Measurements from ENCODE around the gene PHC2. TPM values are rescaled to one million over a fixed set of nuclear protein-coding genes. Genes with fewer than 3 reads are reported as not detected.

The PHC2 gene
- total and polyA plus RNA-seq, 2 of the 13 experiments (the other 11 are each of a cell fraction or from before 2014, with no cell fraction given): 52.5 to 84.9 TPM

GRCh38 chr1:33472269-33472980 lies 41.5 kb upstream of the PHC2 start, which contains the start of gene ZSCAN20 (continued):
- TF ChIP-seq, protein P1, sequence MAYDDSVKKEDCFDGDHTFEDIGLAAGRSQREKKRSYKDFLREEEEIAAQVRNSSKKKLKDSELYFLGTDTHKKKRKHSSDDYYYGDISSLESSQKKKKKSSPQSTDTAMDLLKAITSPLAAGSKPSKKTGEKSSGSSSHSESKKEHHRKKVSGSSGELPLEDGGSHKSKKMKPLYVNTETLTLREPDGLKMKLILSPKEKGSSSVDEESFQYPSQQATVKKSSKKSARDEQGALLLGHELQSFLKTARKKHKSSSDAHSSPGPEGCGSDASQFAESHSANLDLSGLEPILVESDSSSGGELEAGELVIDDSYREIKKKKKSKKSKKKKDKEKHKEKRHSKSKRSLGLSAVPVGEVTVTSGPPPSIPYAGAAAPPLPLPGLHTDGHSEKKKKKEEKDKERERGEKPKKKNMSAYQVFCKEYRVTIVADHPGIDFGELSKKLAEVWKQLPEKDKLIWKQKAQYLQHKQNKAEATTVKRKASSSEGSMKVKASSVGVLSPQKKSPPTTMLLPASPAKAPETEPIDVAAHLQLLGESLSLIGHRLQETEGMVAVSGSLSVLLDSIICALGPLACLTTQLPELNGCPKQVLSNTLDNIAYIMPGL (CRISPR knock-in tag; IDR thresholded peaks at IDR 0.05; ENCODE audit: borderline replicate concordance in 1 of 2, low read depth in 1 of 2): peak; percentile 40 to 68; a peak in 3 of 4 replicates
- TF ChIP-seq PHB2 (IDR thresholded peaks at IDR 0.05; ENCODE audit: partially characterized antibody) (no peak), TIGD3 (CRISPR knock-in tag; IDR thresholded peaks at IDR 0.05; ENCODE audit: borderline replicate concordance) (no peak), AKNA (CRISPR knock-in tag; IDR thresholded peaks at IDR 0.05; ENCODE audit: borderline replicate concordance) (no peak), RFX1 (IDR thresholded peaks at IDR 0.05) (no peak), SALL1 (CRISPR knock-in tag; IDR thresholded peaks at IDR 0.05) (peak; percentile 31; the same call in 1 of the 2 replicates), PHF8 (CRISPR knock-in tag; IDR thresholded peaks at IDR 0.05) (peak; percentile 72), NFE2 (CRISPR knock-in tag; IDR thresholded peaks at IDR 0.05) (no peak), GABPA (IDR thresholded peaks at IDR 0.05; ENCODE audit: low read depth, low read length) (peak; percentile 79), GABPA (CRISPR knock-in tag; IDR thresholded peaks at IDR 0.05; ENCODE audit: low read depth) (peak; percentile 95), SMAD3 (CRISPR knock-in tag; IDR thresholded peaks at IDR 0.05) (no peak), ZNF761 (CRISPR knock-in tag; conservative IDR thresholded peaks at IDR 0.05) (peak; percentile 58; the same call in 1 of the 2 replicates), SMAD9 (CRISPR knock-in tag; IDR thresholded peaks at IDR 0.05) (no peak), GTF3A (CRISPR knock-in tag; conservative IDR thresholded peaks at IDR 0.05) (0 out of 2 replicates have a peak, but pooled peaks have one; percentile 61), ARNTL (CRISPR knock-in tag; IDR thresholded peaks at IDR 0.05) (peak; percentile 49; the same call in 1 of the 2 replicates)
- TF ChIP-seq, protein P2, sequence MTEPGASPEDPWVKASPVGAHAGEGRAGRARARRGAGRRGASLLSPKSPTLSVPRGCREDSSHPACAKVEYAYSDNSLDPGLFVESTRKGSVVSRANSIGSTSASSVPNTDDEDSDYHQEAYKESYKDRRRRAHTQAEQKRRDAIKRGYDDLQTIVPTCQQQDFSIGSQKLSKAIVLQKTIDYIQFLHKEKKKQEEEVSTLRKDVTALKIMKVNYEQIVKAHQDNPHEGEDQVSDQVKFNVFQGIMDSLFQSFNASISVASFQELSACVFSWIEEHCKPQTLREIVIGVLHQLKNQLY (CRISPR knock-in tag; IDR thresholded peaks at IDR 0.05): no peak
- TF ChIP-seq, protein P3, sequence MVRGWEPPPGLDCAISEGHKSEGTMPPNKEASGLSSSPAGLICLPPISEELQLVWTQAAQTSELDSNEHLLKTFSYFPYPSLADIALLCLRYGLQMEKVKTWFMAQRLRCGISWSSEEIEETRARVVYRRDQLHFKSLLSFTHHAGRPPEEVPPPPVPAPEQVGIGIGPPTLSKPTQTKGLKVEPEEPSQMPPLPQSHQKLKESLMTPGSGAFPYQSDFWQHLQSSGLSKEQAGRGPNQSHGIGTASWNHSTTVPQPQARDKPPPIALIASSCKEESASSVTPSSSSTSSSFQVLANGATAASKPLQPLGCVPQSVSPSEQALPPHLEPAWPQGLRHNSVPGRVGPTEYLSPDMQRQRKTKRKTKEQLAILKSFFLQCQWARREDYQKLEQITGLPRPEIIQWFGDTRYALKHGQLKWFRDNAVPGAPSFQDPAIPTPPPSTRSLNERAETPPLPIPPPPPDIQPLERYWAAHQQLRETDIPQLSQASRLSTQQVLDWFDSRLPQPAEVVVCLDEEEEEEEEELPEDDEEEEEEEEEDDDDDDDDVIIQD (CRISPR knock-in tag; IDR thresholded peaks at IDR 0.05; ENCODE audit: low read depth): no peak
- TF ChIP-seq, protein P4, sequence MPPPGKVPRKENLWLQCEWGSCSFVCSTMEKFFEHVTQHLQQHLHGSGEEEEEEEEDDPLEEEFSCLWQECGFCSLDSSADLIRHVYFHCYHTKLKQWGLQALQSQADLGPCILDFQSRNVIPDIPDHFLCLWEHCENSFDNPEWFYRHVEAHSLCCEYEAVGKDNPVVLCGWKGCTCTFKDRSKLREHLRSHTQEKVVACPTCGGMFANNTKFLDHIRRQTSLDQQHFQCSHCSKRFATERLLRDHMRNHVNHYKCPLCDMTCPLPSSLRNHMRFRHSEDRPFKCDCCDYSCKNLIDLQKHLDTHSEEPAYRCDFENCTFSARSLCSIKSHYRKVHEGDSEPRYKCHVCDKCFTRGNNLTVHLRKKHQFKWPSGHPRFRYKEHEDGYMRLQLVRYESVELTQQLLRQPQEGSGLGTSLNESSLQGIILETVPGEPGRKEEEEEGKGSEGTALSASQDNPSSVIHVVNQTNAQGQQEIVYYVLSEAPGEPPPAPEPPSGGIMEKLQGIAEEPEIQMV (CRISPR knock-in tag; IDR thresholded peaks at IDR 0.05; ENCODE audit: low read depth): no peak

Data from HepG2 (cell line).